ENCODE results near the gene NTN1. TPM values are rescaled to one million over a fixed set of nuclear protein-coding genes. Genes with fewer than 3 reads are reported as not detected.

NTN1 gene
- total and polyA plus RNA-seq, 2 of the 4 experiments (the other 2 are of a cell fraction), result under 0.01 to 0.07 TPM

GRCh38 chr17:9021158-9021991 is at the start of gene NTN1 (continued):
- TF ChIP-seq MXI1 (IDR thresholded peaks at IDR 0.05; ENCODE audit: borderline replicate concordance, low read depth, low read length) (no peak), CHD1 (IDR thresholded peaks at IDR 0.05; ENCODE audit: low read depth, low read length) (no peak), RFX5 (IDR thresholded peaks at IDR 0.05; ENCODE audit: low read depth, low read length) (no peak)

DNA sequence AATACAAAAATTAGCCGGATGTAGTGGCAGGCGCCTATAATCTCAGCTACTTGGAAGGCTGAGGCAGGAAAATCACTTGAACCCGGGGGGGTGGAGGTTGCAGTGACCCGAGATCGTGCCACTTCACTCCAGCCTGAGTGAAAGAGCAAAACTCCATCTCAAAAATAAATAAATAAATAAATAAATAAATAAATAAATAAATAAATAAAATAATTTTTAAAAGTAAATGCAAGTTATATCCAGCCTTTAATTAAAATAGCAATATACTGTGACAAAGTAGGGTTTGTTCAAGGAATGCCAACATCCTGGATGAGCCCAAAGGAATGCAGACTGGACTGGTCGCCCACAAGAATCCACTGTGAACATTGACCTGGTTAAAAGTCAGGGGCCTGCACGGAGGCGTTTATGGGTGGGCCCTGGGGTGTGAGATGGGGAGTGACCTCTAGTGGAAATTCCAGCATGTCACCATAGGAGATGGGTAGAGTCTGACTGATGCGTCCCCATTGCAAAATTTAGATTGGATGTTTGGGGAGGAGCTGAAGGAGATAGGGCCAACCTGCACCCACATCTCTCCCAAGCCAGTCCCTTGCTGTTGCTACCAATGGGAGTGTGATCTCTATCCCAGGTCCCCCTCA is 46.1 kb upstream of the NTN1 start:
- no peak overlapping the region for H2BK120ac ChIP-seq (ENCODE audit: low read depth, low read length)
- H3K4me2 ChIP-seq (ENCODE audit: low read depth, low read length), result no peak overlapping the region
- no peak overlapping the region for H3K9ac ChIP-seq (ENCODE audit: low read depth, low read length)
- no peak overlapping the region for H3K4ac ChIP-seq (ENCODE audit: low read depth, low read length)
- intact Hi-C loops (cut with micrococcal nuclease), result no loop called here
- no peak overlapping the region for H2AK5ac ChIP-seq (ENCODE audit: low read depth, low read length)
- no peak overlapping the region for H3K27ac ChIP-seq (ENCODE audit: insufficient read depth, low read length)
- no peak overlapping the region for H2BK20ac ChIP-seq (ENCODE audit: low read depth, low read length)
- no peaks in the 10 kb centered on the region for H3K9me1 ChIP-seq (ENCODE audit: insufficient read depth, low read length)
- H3K4me1 ChIP-seq (ENCODE audit: control insufficient read depth, insufficient read depth, low read length), result no peaks in the 10 kb centered on the region
- H3K23ac ChIP-seq (ENCODE audit: low read depth, low read length), result no peak overlapping the region
- in situ Hi-C loops (cut with MboI; ENCODE audit: low sequenced_read_pairs), result no loop called here
- H3K27me3 ChIP-seq (ENCODE audit: control insufficient read depth, insufficient read depth, low read length), result no peaks in the 10 kb centered on the region
- dilution Hi-C loops (cut with HindIII; ENCODE audit: low sequenced_read_pairs, unreplicated experiment), result no loop called here
- H2BK15ac ChIP-seq (ENCODE audit: low read depth, low read length), result no peak overlapping the region
- H4K5ac ChIP-seq (ENCODE audit: low read depth, low read length), result no peak overlapping the region
- H4K20me1 ChIP-seq (ENCODE audit: insufficient read depth, low read length), result no peaks in the 10 kb centered on the region
- H2BK5ac ChIP-seq (ENCODE audit: low read depth, low read length, poor library complexity, severe bottlenecking), result no peak overlapping the region
- H3K14ac ChIP-seq (replicated peaks; ENCODE audit: low read depth, low read length), result no peak overlapping the region
- CTCF ChIA-PET, result no interaction called here
- TF ChIP-seq, protein P1, sequence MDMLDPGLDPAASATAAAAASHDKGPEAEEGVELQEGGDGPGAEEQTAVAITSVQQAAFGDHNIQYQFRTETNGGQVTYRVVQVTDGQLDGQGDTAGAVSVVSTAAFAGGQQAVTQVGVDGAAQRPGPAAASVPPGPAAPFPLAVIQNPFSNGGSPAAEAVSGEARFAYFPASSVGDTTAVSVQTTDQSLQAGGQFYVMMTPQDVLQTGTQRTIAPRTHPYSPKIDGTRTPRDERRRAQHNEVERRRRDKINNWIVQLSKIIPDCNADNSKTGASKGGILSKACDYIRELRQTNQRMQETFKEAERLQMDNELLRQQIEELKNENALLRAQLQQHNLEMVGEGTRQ (IDR thresholded peaks at IDR 0.05; ENCODE audit: low read depth, low read length), result no peak
- no peak overlapping the region for H3K18ac ChIP-seq (ENCODE audit: low read depth, low read length)
- no TSS peak for BruUV-seq (replicated peaks)
- ATAC-seq (ENCODE audit: low read depth), result no peak
- no peaks in the 10 kb centered on the region for H3K79me1 ChIP-seq (ENCODE audit: low read depth in 1 of 2, low read length in 2 of 2)
- H3K36me3 ChIP-seq (ENCODE audit: control insufficient read depth, insufficient read depth, low read length), result no peaks in the 10 kb centered on the region
- WGBS, 2 experiments (ENCODE audit: extremely low coverage in 2 of 2, insufficient read length in 1 of 2), result 52% methylated on average over 2 of the region's 9 CpGs; no CpG with 5 or more reads in 1 of the 2 experiments
- no peak overlapping the region for H3K4me3 ChIP-seq (ENCODE audit: insufficient read depth, low read depth, low read length)
- POLR2A ChIA-PET (ENCODE audit: unreplicated experiment), result no interaction called here
- H4K91ac ChIP-seq (ENCODE audit: insufficient read depth, low read depth, low read length), result no peak overlapping the region
- DNase-seq, result no peak
- no peak overlapping the region for H3K56ac ChIP-seq (ENCODE audit: extremely low read depth, insufficient read depth, low read length)
- no peak overlapping the region for H2AFZ ChIP-seq (replicated peaks; ENCODE audit: low read length, poor library complexity)
- no peaks in the 10 kb centered on the region for H3K9me3 ChIP-seq (ENCODE audit: control insufficient read depth, insufficient read depth, low read length)
- H2AK9ac ChIP-seq (replicated peaks; ENCODE audit: low read depth, low read length, poor library complexity), result no peak overlapping the region
- no peak overlapping the region for H4K8ac ChIP-seq (ENCODE audit: low read depth in 2 of 2, low read length in 2 of 2)
